PFSK-1 (cell line): ENCODE measurements around the gene CDCP2.

Source experiments
- FOXP2 ChIP-seq: optimal IDR thresholded peaks from 2 replicates; pipeline ENCODE3; 2011; ENCODE audit warnings: borderline replicate concordance, control low read depth, inconsistent platforms; ENCODE audit not compliant: insufficient read depth; ENCODE audit errors: extremely low read length, extremely low read depth
- POLR2AphosphoS5 ChIP-seq: IDR thresholded peaks from 2 replicates; pipeline ENCODE4 v1.6.1; 2012; ENCODE audit warnings: low read depth, mild to moderate bottlenecking, control low read depth, low read length, moderate library complexity
- TAF1 ChIP-seq: IDR thresholded peaks from 2 replicates; pipeline ENCODE4 v1.6.1; 2012; ENCODE audit warnings: low read length, control low read depth, borderline replicate concordance; ENCODE audit not compliant: insufficient read depth
- TF ChIP-seq, protein P1 (sequence below), 2 experiments: IDR thresholded peaks; 2 replicates each; pipeline versions ENCODE4 v1.6.1 to v1.8.0; 2011 to 2012; ENCODE audit warnings: low read depth in 2 of 2, low read length in 2 of 2, control low read depth in 1 of 2, inconsistent platforms in 1 of 2, mild to moderate bottlenecking in 1 of 2, moderate library complexity in 1 of 2; ENCODE audit not compliant: insufficient read depth in 1 of 2

- TF ChIP-seq POLR2AphosphoS5 (no peak), TAF1 (no peak), FOXP2 (no peak)
- TF ChIP-seq, protein P1, sequence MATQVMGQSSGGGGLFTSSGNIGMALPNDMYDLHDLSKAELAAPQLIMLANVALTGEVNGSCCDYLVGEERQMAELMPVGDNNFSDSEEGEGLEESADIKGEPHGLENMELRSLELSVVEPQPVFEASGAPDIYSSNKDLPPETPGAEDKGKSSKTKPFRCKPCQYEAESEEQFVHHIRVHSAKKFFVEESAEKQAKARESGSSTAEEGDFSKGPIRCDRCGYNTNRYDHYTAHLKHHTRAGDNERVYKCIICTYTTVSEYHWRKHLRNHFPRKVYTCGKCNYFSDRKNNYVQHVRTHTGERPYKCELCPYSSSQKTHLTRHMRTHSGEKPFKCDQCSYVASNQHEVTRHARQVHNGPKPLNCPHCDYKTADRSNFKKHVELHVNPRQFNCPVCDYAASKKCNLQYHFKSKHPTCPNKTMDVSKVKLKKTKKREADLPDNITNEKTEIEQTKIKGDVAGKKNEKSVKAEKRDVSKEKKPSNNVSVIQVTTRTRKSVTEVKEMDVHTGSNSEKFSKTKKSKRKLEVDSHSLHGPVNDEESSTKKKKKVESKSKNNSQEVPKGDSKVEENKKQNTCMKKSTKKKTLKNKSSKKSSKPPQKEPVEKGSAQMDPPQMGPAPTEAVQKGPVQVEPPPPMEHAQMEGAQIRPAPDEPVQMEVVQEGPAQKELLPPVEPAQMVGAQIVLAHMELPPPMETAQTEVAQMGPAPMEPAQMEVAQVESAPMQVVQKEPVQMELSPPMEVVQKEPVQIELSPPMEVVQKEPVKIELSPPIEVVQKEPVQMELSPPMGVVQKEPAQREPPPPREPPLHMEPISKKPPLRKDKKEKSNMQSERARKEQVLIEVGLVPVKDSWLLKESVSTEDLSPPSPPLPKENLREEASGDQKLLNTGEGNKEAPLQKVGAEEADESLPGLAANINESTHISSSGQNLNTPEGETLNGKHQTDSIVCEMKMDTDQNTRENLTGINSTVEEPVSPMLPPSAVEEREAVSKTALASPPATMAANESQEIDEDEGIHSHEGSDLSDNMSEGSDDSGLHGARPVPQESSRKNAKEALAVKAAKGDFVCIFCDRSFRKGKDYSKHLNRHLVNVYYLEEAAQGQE (IDR thresholded peaks at IDR 0.05; ENCODE audit: insufficient read depth in 1 of 2, low read depth in 2 of 2, low read length in 2 of 2): no peak
Observed at GRCh38 chr1:54156201-54156600, 3.4 kb upstream of the CDCP2 start.
